ENCODE measurements around the gene TMEM248.
"Not testable (repeated sequence)": the region's sequence is repeated elsewhere in the genome, so short reads cannot be mapped to it uniquely, and the experiment has no call there.

TMEM248 gene

DNA sequence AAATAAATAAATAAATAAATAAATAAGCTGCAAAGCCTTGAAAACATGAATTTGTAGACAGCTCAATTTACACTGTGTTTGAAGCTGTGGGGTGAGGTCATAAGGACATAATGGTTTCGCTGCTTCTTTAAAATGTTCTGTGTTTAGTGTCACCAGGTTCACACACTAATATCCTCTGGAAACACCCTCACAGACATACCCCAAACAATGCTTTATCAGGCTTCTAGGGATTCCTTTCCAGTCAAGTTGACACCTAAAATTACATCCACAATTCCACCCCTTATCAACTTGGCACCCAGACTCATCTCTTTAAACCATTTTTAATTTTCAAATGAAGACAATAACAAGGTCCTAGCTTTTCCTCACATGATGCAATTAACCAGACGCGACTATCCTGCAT is 68.5 kb downstream of the TMEM248 start:
- H3K36me3 ChIP-seq (replicated peaks; ENCODE audit: low read depth, low read length), result not testable (repeated sequence)

DNA sequence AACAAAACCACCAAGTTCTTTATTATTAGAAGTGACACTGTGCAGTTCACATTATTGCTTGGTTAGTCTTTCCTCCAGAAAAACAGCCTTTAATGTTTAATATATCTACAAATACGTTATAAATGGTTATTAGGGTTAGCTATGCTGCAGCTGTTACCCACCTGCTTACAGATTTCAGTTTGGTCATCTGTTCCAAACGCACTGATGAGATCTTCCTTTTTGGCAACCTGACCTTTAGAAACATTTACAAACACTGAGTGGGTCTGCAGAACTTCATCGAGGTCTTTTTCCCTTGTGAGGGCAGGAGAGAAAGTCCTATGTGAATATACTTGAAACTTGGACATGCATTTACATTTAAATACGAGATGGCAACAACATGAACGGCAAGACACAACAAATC is 73.0 kb downstream of the TMEM248 start:
- Histone ChIP-seq H3K4me2 (ENCODE audit: low read length) (peak overlapping the region; percentile 66), H3K79me2 (ENCODE audit: low read length) (peaks cover 31% of the 10 kb centered on the region), H3K4me3 (ENCODE audit: low read length) (peak overlapping the region; percentile 83)
- not testable (repeated sequence) for H3K9me3 ChIP-seq (ENCODE audit: insufficient read depth, low read length); H3K27ac ChIP-seq (ENCODE audit: low read length); H3K36me3 ChIP-seq (replicated peaks; ENCODE audit: low read depth, low read length); H3K4me1 ChIP-seq (ENCODE audit: low read length); H4K20me1 ChIP-seq (ENCODE audit: insufficient read depth, low read length); H2AFZ ChIP-seq (ENCODE audit: low read depth, low read length); H3K27me3 ChIP-seq (ENCODE audit: low read depth, low read length); H3K9ac ChIP-seq (ENCODE audit: low read length)

More for the DNA sequence above, 68.5 kb downstream of the TMEM248 start:
- H3K9me3 ChIP-seq (ENCODE audit: insufficient read depth, low read length); H2AFZ ChIP-seq (ENCODE audit: low read depth, low read length); H3K4me1 ChIP-seq (ENCODE audit: low read length); H4K20me1 ChIP-seq (ENCODE audit: insufficient read depth, low read length); H3K9ac ChIP-seq (ENCODE audit: low read length); H3K27me3 ChIP-seq (ENCODE audit: low read depth, low read length); H3K4me3 ChIP-seq (ENCODE audit: low read length); H3K27ac ChIP-seq (ENCODE audit: low read length); H3K4me2 ChIP-seq (ENCODE audit: low read length): not testable (repeated sequence)
- peaks cover 10% of the 10 kb centered on the region for H3K79me2 ChIP-seq (ENCODE audit: low read length)

DNA sequence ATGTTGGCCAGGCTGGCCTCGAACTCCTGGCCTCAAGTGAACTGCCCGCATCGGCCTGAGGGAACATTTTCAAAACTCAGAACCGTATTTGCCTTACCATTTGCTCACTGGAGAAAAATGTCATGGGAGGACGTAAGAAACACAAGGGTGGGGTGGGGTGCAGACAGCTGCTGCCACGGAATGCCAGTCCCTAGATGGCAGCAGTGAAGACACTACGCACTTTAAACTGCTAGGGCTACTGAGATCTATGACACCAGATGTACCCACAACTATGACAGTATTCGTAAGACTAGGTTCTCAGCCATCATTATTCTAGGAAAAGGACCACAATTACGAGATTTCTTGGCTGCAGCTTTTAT is 73.6 kb downstream of the TMEM248 start:
- H3K9me3 ChIP-seq (ENCODE audit: insufficient read depth, low read length); H3K27me3 ChIP-seq (ENCODE audit: low read depth, low read length); H4K20me1 ChIP-seq (ENCODE audit: insufficient read depth, low read length); H3K36me3 ChIP-seq (replicated peaks; ENCODE audit: low read depth, low read length); H3K4me1 ChIP-seq (ENCODE audit: low read length): not testable (repeated sequence)
- Histone ChIP-seq H3K27ac (ENCODE audit: low read length) (peak overlapping the region; percentile 67), H3K79me2 (ENCODE audit: low read length) (peaks cover 31% of the 10 kb centered on the region), H2AFZ (ENCODE audit: low read depth, low read length) (0 out of 2 replicates have a peak overlapping the region, but pooled peaks have one; percentile 41), H3K9ac (ENCODE audit: low read length) (peak overlapping the region; percentile 74), H3K4me3 (ENCODE audit: low read length) (peak overlapping the region; percentile 83), H3K4me2 (ENCODE audit: low read length) (peak overlapping the region; percentile 66)
- TF ChIP-seq, protein P1, sequence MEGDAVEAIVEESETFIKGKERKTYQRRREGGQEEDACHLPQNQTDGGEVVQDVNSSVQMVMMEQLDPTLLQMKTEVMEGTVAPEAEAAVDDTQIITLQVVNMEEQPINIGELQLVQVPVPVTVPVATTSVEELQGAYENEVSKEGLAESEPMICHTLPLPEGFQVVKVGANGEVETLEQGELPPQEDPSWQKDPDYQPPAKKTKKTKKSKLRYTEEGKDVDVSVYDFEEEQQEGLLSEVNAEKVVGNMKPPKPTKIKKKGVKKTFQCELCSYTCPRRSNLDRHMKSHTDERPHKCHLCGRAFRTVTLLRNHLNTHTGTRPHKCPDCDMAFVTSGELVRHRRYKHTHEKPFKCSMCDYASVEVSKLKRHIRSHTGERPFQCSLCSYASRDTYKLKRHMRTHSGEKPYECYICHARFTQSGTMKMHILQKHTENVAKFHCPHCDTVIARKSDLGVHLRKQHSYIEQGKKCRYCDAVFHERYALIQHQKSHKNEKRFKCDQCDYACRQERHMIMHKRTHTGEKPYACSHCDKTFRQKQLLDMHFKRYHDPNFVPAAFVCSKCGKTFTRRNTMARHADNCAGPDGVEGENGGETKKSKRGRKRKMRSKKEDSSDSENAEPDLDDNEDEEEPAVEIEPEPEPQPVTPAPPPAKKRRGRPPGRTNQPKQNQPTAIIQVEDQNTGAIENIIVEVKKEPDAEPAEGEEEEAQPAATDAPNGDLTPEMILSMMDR (IDR thresholded peaks at IDR 0.05; ENCODE audit: low read depth, low read length), result peak; percentile 47

DNA sequence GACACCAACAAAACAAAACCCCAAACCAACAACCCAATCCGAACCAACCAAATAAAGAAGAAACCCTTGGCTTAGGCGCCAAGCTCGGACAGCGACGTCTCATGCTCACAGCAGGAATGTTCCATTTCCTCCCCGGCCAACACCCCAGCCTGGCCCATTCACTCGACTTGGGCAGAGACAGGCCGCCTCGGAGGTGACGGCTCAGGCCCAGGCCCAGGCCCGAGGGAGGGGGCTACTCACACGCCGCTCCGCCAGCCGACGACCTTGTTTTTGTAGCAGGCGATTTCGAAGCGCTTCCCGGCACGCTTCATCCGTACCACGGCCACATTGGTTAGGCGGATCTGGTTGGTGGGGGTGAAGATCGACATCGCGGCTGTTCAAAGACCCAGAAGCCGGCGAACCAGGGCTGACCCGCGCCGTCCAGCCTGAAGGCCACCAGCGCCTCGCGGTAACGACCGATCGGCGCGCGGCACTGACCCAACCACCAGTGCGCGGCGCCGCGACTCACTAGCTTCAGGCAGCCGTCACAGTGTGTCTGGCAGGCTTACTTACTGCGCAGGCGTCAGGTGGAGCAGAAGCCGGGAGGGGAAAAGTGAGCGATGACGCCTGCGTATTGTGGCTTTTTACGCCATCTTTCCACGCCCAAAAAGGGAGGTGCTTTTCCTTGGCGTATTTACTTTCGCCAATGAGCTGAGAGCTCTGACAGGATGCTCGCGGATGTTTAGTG is 74.2 kb downstream of the TMEM248 start, which contains the start of gene SBDS:
Gene SBDS (minus strand): TSS at position 537 of the 727 bp plus-strand sequence. CDS start 169 bp downstream, at position 368.
- peaks cover 31% of the 10 kb centered on the region for H3K79me2 ChIP-seq (ENCODE audit: low read length)
- peak within 1 kb of the TSS; percentile 67 for H3K27ac ChIP-seq (ENCODE audit: low read length)

DNA sequence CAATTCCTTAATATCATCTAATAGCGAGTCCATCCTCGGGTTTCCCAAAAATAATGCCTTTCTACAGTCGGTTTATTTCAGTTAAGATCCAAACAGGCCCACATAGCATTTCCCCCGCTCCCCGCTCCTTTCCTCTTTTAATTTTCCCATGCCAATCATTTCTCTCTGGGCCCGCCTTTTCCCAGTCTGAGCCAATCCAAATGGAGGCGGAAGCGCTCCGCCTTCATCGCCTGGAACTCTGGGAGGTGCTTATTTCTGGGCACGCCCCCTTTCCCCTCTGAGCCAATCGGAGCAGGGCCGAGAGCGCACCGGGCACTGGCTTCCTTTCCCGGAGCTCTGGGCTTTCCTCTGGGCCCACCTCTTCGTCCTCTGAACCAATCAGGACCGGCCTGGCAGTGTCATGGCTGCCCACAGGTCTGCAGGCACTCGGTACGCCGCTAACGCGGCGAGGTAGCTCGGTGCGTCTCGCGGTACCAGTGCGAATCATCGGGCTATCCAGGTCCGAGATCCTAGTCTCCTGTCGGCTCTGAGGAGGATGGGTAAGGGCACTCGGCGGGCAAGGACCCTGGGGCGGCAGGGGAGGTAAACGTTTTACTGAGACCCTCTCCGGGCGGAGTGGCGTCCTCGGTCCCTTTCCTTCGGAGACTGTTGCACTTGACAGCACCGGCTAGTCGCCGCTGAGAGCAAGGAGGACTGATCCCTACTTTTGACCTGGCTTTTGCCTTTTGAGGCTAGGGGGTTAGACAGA is 75.6 kb downstream of the TMEM248 start, which contains the start of gene TYW1:
Gene TYW1 (plus strand): TSS at position 390 of the 748 bp plus-strand sequence. CDS start 146 bp downstream, at position 536.
- not testable (repeated sequence) for H3K9me3 ChIP-seq (ENCODE audit: insufficient read depth, low read length)

More for the DNA sequence above, 74.2 kb downstream of the TMEM248 start, which contains the start of gene SBDS:
- Histone ChIP-seq H3K4me3 (ENCODE audit: low read length) (peak within 1 kb of the TSS; percentile 84), H2AFZ (ENCODE audit: low read depth, low read length) (peak within 1 kb of the TSS; percentile 41; the same call in 1 of the 2 replicates), H3K4me2 (ENCODE audit: low read length) (peak within 1 kb of the TSS; percentile 66), H3K9ac (ENCODE audit: low read length) (peak within 1 kb of the TSS; percentile 74)
- H3K36me3 ChIP-seq (replicated peaks; ENCODE audit: low read depth, low read length); H4K20me1 ChIP-seq (ENCODE audit: insufficient read depth, low read length); H3K4me1 ChIP-seq (ENCODE audit: low read length); H3K9me3 ChIP-seq (ENCODE audit: insufficient read depth, low read length); H3K27me3 ChIP-seq (ENCODE audit: low read depth, low read length): not testable (repeated sequence)

More for the DNA sequence above, 75.6 kb downstream of the TMEM248 start, which contains the start of gene TYW1:
- H3K36me3 ChIP-seq (replicated peaks; ENCODE audit: low read depth, low read length); H4K20me1 ChIP-seq (ENCODE audit: insufficient read depth, low read length); H3K27me3 ChIP-seq (ENCODE audit: low read depth, low read length); H3K4me1 ChIP-seq (ENCODE audit: low read length): not testable (repeated sequence)
- Histone ChIP-seq H3K79me2 (ENCODE audit: low read length) (peaks cover 31% of the 10 kb centered on the region), H3K4me2 (ENCODE audit: low read length) (peak within 1 kb of the TSS; percentile 79), H3K9ac (ENCODE audit: low read length) (peak within 1 kb of the TSS; percentile 70), H3K4me3 (ENCODE audit: low read length) (peak within 1 kb of the TSS; percentile 89), H3K27ac (ENCODE audit: low read length) (peak within 1 kb of the TSS; percentile 58), H2AFZ (ENCODE audit: low read depth, low read length) (peak within 1 kb of the TSS; percentile 57; the same call in 1 of the 2 replicates)
